HG03175 (cell line): Measurements from ENCODE around the gene PKM.

Source experiments
- ATAC-seq: cut with Tn5 transposase; IDR thresholded peaks from one replicate; pipeline ENCODE4 v1.9.1; 2021; ENCODE audit warnings: mild to moderate bottlenecking, moderate library complexity; ENCODE audit not compliant: unreplicated experiment

The PKM gene

GRCh38 chr15:72236381-72237003 lies 5.5 kb upstream of the PKM start:
- no peak for ATAC-seq

- no peak for ATAC-seq
These were observed 4.3 kb upstream of the PKM start for GRCh38 chr15:72235298-72235697.

GRCh38 chr15:72233769-72234168 lies 2.8 kb upstream of the PKM start:
- ATAC-seq: no peak

GRCh38 chr15:72231833-72232478 lies 966 bp upstream of the PKM start:
- ATAC-seq: no peak

GRCh38 chr15:72230197-72231065 lies 559 bp downstream of the PKM start:
- no peak for ATAC-seq

- ATAC-seq: no peak
These were observed 1.1 kb downstream of the PKM start for GRCh38 chr15:72229947-72230196.

- no peak for ATAC-seq
These were observed 1.7 kb downstream of the PKM start for GRCh38 chr15:72229076-72229946.

- no peak for ATAC-seq
These were observed 3.3 kb downstream of the PKM start for GRCh38 chr15:72227720-72228119.

GRCh38 chr15:72227192-72227586 lies 3.8 kb downstream of the PKM start:
- ATAC-seq: no peak

GRCh38 chr15:72223278-72223677 lies 7.7 kb downstream of the PKM start:
- no peak for ATAC-seq

GRCh38 chr15:72222393-72222792 lies 8.6 kb downstream of the PKM start:
- no peak for ATAC-seq

- no peak for ATAC-seq
These were observed 10.3 kb downstream of the PKM start for GRCh38 chr15:72220687-72221086.

GRCh38 chr15:72217216-72217615 lies 13.8 kb downstream of the PKM start:
- ATAC-seq: no peak

GRCh38 chr15:72216079-72216478 lies 14.9 kb downstream of the PKM start:
- ATAC-seq: no peak

GRCh38 chr15:72207558-72208085 lies 23.4 kb downstream of the PKM start:
- no peak for ATAC-seq

GRCh38 chr15:72206677-72207000 lies 24.4 kb downstream of the PKM start:
- no peak for ATAC-seq

- no peak for ATAC-seq
These were observed 24.9 kb downstream of the PKM start for GRCh38 chr15:72205896-72206676.

- ATAC-seq: no peak
These were observed 25.7 kb downstream of the PKM start for GRCh38 chr15:72205273-72205672.

GRCh38 chr15:72203507-72203837 lies 27.5 kb downstream of the PKM start:
- no peak for ATAC-seq

- no peak for ATAC-seq
These were observed 28.0 kb downstream of the PKM start for GRCh38 chr15:72202801-72203506.
